Chondrocyte (in vitro differentiated cells): ENCODE measurements around the gene PBRM1. TPM values are rescaled to one million over a fixed set of nuclear protein-coding genes. Genes with fewer than 3 reads are reported as not detected.

Experiments
- DNase-seq: peaks from one replicate; pipeline ENCODE4 v3.0.0; 2021; ENCODE audit warnings: mixed read lengths, low spot score
- H3K27ac Mint-ChIP-seq: one replicate; pipeline ENCODE4 v1.8.0; 2021; ENCODE audit warnings: mild to moderate bottlenecking, moderate library complexity, mixed read lengths; ENCODE audit not compliant: unreplicated experiment
- H3K27me3 Mint-ChIP-seq: 2 replicates; pipeline ENCODE4 v1.8.0; 2021; ENCODE audit warnings: low read depth, mixed read lengths
- H3K36me3 Mint-ChIP-seq: 2 replicates; pipeline ENCODE4 v1.8.0; 2021; ENCODE audit warnings: low read depth, mixed read lengths
- H3K4me1 Mint-ChIP-seq: 2 replicates; pipeline ENCODE4 v1.8.0; 2021; ENCODE audit warnings: low read depth, mild to moderate bottlenecking, mixed read lengths
- H3K4me3 Mint-ChIP-seq: one replicate; pipeline ENCODE4 v1.8.0; 2021; ENCODE audit warnings: mild to moderate bottlenecking, moderate library complexity, mixed read lengths; ENCODE audit not compliant: unreplicated experiment
- H3K9me3 Mint-ChIP-seq: 2 replicates; pipeline ENCODE4 v1.8.0; 2021; ENCODE audit warnings: low read depth, mixed read lengths
- CTCF ChIP-seq: fragments of 200-600 bp; sonication (generic); IDR thresholded peaks from 2 replicates; pipeline ENCODE4 v1.5.0; 2021; ENCODE audit warnings: antibody characterized with exemption, mild to moderate bottlenecking, moderate library complexity
- total RNA-seq: library from RNA; stranded (reverse); gene quantifications from 3 replicates; pipeline ENCODE4 v1.2.1, GENCODE V29; 2021

PBRM1 gene
- total RNA-seq, 1 donor from 2014 or later, result 69.0 TPM

- H3K27ac Mint-ChIP-seq, result no peak overlapping the region
- TF ChIP-seq CTCF, result no peak
- H3K9me3 Mint-ChIP-seq, result no peaks in the 10 kb centered on the region
- H3K36me3 Mint-ChIP-seq, result no peaks in the 10 kb centered on the region
- DNase-seq, result no peak
- no peak overlapping the region for H3K4me3 Mint-ChIP-seq
- H3K4me1 Mint-ChIP-seq, result no peaks in the 10 kb centered on the region
- H3K27me3 Mint-ChIP-seq, result no peaks in the 10 kb centered on the region
These were observed 184.7 kb downstream of the PBRM1 start for GRCh38 chr3:52501046-52501445.

GRCh38 chr3:52498137-52499054 is 187.3 kb downstream of the PBRM1 start:
- Mint-ChIP-seq H3K9me3 (no peaks in the 10 kb centered on the region), H3K36me3 (no peaks in the 10 kb centered on the region), H3K4me1 (no peaks in the 10 kb centered on the region), H3K27me3 (no peaks in the 10 kb centered on the region), H3K27ac (no peak overlapping the region), H3K4me3 (no peak overlapping the region)
- no peak for TF ChIP-seq CTCF
- DNase-seq, result no peak

- no peak for DNase-seq
- H3K36me3 Mint-ChIP-seq, result peaks cover 14% of the 10 kb centered on the region
- no peak overlapping the region for H3K27ac Mint-ChIP-seq
- H3K27me3 Mint-ChIP-seq, result no peaks in the 10 kb centered on the region
- H3K9me3 Mint-ChIP-seq, result no peaks in the 10 kb centered on the region
- no peak overlapping the region for H3K4me3 Mint-ChIP-seq
- TF ChIP-seq CTCF, result no peak
- H3K4me1 Mint-ChIP-seq, result no peaks in the 10 kb centered on the region
These were observed 189.7 kb downstream of the PBRM1 start for GRCh38 chr3:52495777-52496602.

Other genes starting within 250 kb of the PBRM1 start
- gene SEMA3G, start 240.8 kb downstream of the PBRM1 start, total RNA-seq, result 0.17 TPM in 1 of 3 replicates, not detected in the others
- gene TNNC1, start 231.9 kb downstream of the PBRM1 start, total RNA-seq, result 3.3 to 13.7 TPM (median 12.7 TPM) in 3 replicates
- gene NISCH, start 230.3 kb downstream of the PBRM1 start, total RNA-seq, result 97.6 to 121 TPM (median 101 TPM) in 3 replicates
- not detected in 3 replicates for gene STAB1, start 190.6 kb downstream of the PBRM1 start, total RNA-seq
- gene NT5DC2, start 152.1 kb downstream of the PBRM1 start, total RNA-seq, result 283 to 309 TPM (median 298 TPM) in 3 replicates
- 13.7 to 30.4 TPM (median 16.9 TPM) in 3 replicates for gene UQCC5, start 149.3 kb downstream of the PBRM1 start, total RNA-seq
- gene GNL3, start 119 bp upstream of the PBRM1 start, total RNA-seq, result 61.5 to 91.9 TPM (median 66.4 TPM) in 3 replicates
- 90.7 to 124 TPM (median 91.2 TPM) in 3 replicates for gene GLT8D1, start 19.9 kb upstream of the PBRM1 start, total RNA-seq
- gene SPCS1, start 20.2 kb upstream of the PBRM1 start, total RNA-seq, result 106 to 135 TPM (median 110 TPM) in 3 replicates
- gene NEK4, start 85.0 kb upstream of the PBRM1 start, total RNA-seq, result 11.3 to 15.6 TPM (median 11.6 TPM) in 3 replicates
- gene ITIH1, start 91.7 kb upstream of the PBRM1 start, total RNA-seq, result not detected in 3 replicates
- 3.5 to 17.8 TPM (median 16.9 TPM) in 3 replicates for gene ITIH3, start 108.9 kb upstream of the PBRM1 start, total RNA-seq
- gene ITIH4, start 144.8 kb upstream of the PBRM1 start, total RNA-seq, result 5.2 to 8.3 TPM (median 6.3 TPM) in 3 replicates
- 1.4 to 9.2 TPM (median 6.9 TPM) in 3 replicates for gene MUSTN1, start 149.1 kb upstream of the PBRM1 start, total RNA-seq
- gene STIMATE, start 211.6 kb upstream of the PBRM1 start, total RNA-seq, result 18.7 to 19.0 TPM (median 18.9 TPM) in 3 replicates